Osteoblast (primary cell): Measurements from ENCODE around the gene ORC6. TPM values are rescaled to one million over a fixed set of nuclear protein-coding genes. Genes with fewer than 3 reads are reported as not detected.

ENCODE experiments used
- DNase-seq: peaks from one replicate; pipeline ENCODE4 v3.0.0; 2011; ENCODE audit warnings: low spot score, mixed read lengths; ENCODE audit not compliant: insufficient read length; ENCODE audit errors: missing footprints
- H2AFZ ChIP-seq: 2 replicates; pipeline ENCODE4 v1.6.0; 2011; ENCODE audit warnings: mild to moderate bottlenecking, low read length
- H3K27ac ChIP-seq: 2 replicates; pipeline ENCODE4 v1.5.1; 2011; ENCODE audit warnings: mild to moderate bottlenecking, low read depth, low read length, moderate library complexity
- H3K27me3 ChIP-seq: 2 replicates; pipeline ENCODE4 v1.6.0; 2012; ENCODE audit warnings: mild to moderate bottlenecking, control low read depth, inconsistent platforms, low read length, moderate library complexity; ENCODE audit not compliant: insufficient read depth
- H3K36me3 ChIP-seq: 2 replicates; pipeline ENCODE4 v1.5.1; 2011; ENCODE audit warnings: mild to moderate bottlenecking, low read length, control low read depth, moderate library complexity; ENCODE audit not compliant: insufficient read depth
- H3K4me1 ChIP-seq: 2 replicates; pipeline ENCODE4 v1.5.1; 2011; ENCODE audit warnings: mild to moderate bottlenecking, low read length, control low read depth, moderate library complexity; ENCODE audit not compliant: insufficient read depth
- H3K4me2 ChIP-seq: 2 replicates; pipeline ENCODE4 v1.6.0; 2011; ENCODE audit warnings: mild to moderate bottlenecking, low read length; ENCODE audit not compliant: insufficient read depth
- H3K4me3 ChIP-seq: fragments of 200-600 bp; sonication (generic); 3 replicates; pipeline ENCODE4 v1.5.1; 2012; ENCODE audit warnings: mild to moderate bottlenecking, low read length, inconsistent platforms; ENCODE audit not compliant: insufficient read depth
- H3K79me2 ChIP-seq: 2 replicates; pipeline ENCODE4 v1.6.0; 2012; ENCODE audit warnings: mild to moderate bottlenecking, low read length, control low read depth, inconsistent platforms; ENCODE audit not compliant: insufficient read depth
- H3K9me3 ChIP-seq: 2 replicates; pipeline ENCODE4 v1.5.1; 2011; ENCODE audit warnings: low read depth, low read length, control low read depth
- H4K20me1 ChIP-seq: 2 replicates; pipeline ENCODE4 v1.6.0; 2012; ENCODE audit warnings: mild to moderate bottlenecking, low read length, control low read depth; ENCODE audit not compliant: insufficient read depth
- CTCF ChIP-seq: IDR thresholded peaks from 2 replicates; pipeline ENCODE4 v1.5.1; 2011; ENCODE audit warnings: mild to moderate bottlenecking, low read depth, low read length, moderate library complexity; ENCODE audit errors: extremely low read depth
- total RNA-seq: library from RNA; depleted of rRNA; stranded (reverse); fragments of >200 nt; gene quantifications from 2 replicates; pipeline ENCODE4 v1.2.3, GENCODE V29; 2012

The ORC6 gene
- total RNA-seq, 1 donor: 4.0 TPM

DNA sequence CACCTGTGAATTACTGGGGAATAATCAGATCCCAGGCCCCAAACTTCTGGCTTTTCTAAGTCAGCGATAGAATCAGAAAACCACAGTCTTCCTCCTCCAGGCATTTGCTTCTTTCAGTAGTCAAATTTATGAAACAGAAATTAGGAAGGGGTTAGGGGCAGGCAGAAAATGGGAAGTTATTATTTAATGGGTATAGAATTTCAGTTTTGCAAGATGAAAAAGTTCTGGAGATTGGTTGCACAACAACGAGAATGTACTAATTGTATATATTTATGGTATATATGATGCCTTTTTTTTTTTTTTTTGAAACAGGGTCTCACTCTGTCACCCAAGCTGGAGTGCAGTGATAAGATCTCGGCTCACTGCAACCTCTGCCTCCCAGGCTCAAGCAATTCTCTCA lies 23.5 kb downstream of the ORC6 start:
- Histone ChIP-seq H3K79me2 (no peaks in the 10 kb centered on the region), H3K4me2 (no peak overlapping the region), H3K27me3 (peaks cover 3% of the 10 kb centered on the region), H3K36me3 (no peaks in the 10 kb centered on the region), H3K27ac (no peak overlapping the region), H2AFZ (no peak overlapping the region), H4K20me1 (no peaks in the 10 kb centered on the region), H3K4me1 (no peaks in the 10 kb centered on the region), H3K4me3 (no peak overlapping the region), H3K9me3 (no peaks in the 10 kb centered on the region)
- no peak for DNase-seq
- no peak for TF ChIP-seq CTCF

GRCh38 chr16:46713634-46714033 lies 24.2 kb downstream of the ORC6 start:
- H3K4me2 ChIP-seq: no peak overlapping the region
- no peaks in the 10 kb centered on the region for H3K9me3 ChIP-seq
- no peak for TF ChIP-seq CTCF
- no peaks in the 10 kb centered on the region for H4K20me1 ChIP-seq
- peaks cover 3% of the 10 kb centered on the region for H3K27me3 ChIP-seq
- H2AFZ ChIP-seq: no peak overlapping the region
- no peaks in the 10 kb centered on the region for H3K36me3 ChIP-seq
- no peaks in the 10 kb centered on the region for H3K79me2 ChIP-seq
- no peak overlapping the region for H3K27ac ChIP-seq
- no peak for DNase-seq
- no peak overlapping the region for H3K4me3 ChIP-seq
- no peaks in the 10 kb centered on the region for H3K4me1 ChIP-seq

DNA sequence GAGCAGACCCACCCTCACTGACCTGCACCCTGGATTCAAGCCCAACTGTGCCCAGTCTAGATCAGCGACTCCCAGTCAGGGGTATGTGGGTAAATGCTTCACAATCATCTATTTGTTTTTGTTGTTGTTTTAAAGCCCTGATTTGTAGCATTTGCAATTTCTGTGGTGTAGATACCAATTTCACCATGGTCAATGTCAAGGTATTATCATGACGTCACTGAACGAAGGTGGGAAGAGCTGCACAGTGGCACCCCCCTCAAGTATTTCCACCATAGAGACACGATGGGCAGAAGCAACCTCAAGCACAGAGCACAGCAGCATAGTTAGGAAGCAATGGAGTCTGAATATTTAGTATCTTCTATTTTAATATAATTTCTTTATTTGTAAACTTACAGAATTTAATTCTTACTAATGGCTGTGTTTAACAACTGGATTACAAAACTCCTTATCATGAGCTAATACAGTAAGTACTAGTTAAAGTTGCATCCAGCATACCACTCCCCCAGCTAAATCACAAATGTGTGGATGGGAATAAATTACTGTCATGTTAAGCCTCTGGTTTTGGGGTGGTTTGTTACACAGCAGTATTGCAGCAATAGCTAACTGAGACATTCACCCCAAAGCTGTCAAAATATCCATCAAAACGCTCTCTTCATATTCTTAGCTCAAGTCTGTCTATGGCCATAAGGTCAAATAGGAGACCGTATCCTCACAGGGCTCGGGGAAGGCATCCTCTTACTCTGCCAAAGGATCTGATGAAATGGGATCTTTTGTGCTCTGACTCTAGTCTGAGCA lies 25.5 kb downstream of the ORC6 start:
- Histone ChIP-seq H2AFZ (no peak overlapping the region), H3K4me2 (no peak overlapping the region), H3K27me3 (peaks cover 3% of the 10 kb centered on the region), H3K9me3 (no peaks in the 10 kb centered on the region), H3K4me1 (no peaks in the 10 kb centered on the region), H3K36me3 (no peaks in the 10 kb centered on the region), H4K20me1 (no peaks in the 10 kb centered on the region), H3K4me3 (no peak overlapping the region), H3K79me2 (no peaks in the 10 kb centered on the region), H3K27ac (no peak overlapping the region)
- peak; percentile 32 for DNase-seq
- no peak for TF ChIP-seq CTCF

- no peak overlapping the region for H3K4me2 ChIP-seq
- no peaks in the 10 kb centered on the region for H3K9me3 ChIP-seq
- no peak overlapping the region for H3K4me3 ChIP-seq
- no peak for TF ChIP-seq CTCF
- no peaks in the 10 kb centered on the region for H3K79me2 ChIP-seq
- no peaks in the 10 kb centered on the region for H3K36me3 ChIP-seq
- no peaks in the 10 kb centered on the region for H3K4me1 ChIP-seq
- H2AFZ ChIP-seq: no peak overlapping the region
- no peaks in the 10 kb centered on the region for H4K20me1 ChIP-seq
- H3K27ac ChIP-seq: no peak overlapping the region
- DNase-seq: peak; percentile 62
- H3K27me3 ChIP-seq: peaks cover 3% of the 10 kb centered on the region
These were observed 26.4 kb downstream of the ORC6 start for GRCh38 chr16:46715769-46716305.
